Measurements from ENCODE around the gene RNF222. TPM values are rescaled to one million over a fixed set of nuclear protein-coding genes. Genes with fewer than 3 reads are reported as not detected.

The RNF222 gene
- total RNA-seq, 4 donors from 2014 or later = 8.1 to 21.8 (median 14.9) TPM

DNA sequence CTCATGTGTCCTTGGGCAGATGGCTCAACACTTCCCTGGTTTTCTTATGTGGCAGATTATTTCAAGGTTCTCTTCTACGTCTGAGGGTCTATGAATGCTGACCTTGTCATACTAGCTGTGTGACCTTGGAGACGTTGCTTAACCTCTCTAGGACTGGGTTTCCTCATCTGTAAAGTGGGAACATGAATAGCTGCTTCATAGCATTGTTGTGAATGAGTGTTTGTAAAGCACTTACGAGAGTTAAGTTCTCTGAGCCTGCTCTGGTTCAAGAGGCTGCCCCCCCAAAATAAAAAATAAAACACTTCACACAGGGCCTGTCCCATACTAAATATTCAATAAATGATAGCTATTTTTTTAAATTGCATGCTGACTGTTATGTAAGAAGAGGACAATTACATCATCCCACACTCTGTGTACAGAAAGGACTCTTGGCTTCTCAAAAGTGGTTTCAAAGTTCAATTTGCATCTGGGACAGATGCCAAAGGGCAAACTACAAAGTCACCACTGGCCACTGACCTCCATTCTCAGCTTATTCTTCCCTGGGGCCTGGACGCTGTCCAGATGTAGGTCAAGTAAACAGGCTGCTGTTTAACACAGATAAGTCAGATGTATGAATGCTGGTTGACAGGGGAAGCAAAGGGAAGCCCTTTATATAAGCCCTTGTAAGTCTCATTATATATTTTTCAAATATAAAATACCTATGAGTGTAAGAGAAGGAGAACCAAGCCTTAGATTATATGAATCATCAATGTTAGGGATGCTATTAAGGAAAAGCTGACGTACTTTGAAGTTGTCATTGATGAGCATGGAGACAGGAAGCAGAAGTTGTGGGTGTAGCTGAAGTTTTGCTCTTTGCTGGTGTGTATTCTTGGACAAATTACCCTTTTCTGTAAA, 22.7 kb upstream of the RNF222 start:
- peaks cover 0 to 29% (median 7%) of the 10 kb centered on the region in 3 donors for H3K4me1 ChIP-seq
- peak overlapping the region in 3 of 4 donors; percentile 31 to 63 (median 53) for H3K27ac ChIP-seq
- H3K36me3 ChIP-seq = no peaks in the 10 kb centered on the region
- no peak for TF ChIP-seq POLR2A (IDR thresholded peaks at IDR 0.05)
- TF ChIP-seq, protein P1, sequence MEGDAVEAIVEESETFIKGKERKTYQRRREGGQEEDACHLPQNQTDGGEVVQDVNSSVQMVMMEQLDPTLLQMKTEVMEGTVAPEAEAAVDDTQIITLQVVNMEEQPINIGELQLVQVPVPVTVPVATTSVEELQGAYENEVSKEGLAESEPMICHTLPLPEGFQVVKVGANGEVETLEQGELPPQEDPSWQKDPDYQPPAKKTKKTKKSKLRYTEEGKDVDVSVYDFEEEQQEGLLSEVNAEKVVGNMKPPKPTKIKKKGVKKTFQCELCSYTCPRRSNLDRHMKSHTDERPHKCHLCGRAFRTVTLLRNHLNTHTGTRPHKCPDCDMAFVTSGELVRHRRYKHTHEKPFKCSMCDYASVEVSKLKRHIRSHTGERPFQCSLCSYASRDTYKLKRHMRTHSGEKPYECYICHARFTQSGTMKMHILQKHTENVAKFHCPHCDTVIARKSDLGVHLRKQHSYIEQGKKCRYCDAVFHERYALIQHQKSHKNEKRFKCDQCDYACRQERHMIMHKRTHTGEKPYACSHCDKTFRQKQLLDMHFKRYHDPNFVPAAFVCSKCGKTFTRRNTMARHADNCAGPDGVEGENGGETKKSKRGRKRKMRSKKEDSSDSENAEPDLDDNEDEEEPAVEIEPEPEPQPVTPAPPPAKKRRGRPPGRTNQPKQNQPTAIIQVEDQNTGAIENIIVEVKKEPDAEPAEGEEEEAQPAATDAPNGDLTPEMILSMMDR (IDR thresholded peaks at IDR 0.05) = no peak
- intact Hi-C loops (cut with DNase I) = no loop called here
- no peak for DNase-seq
- H3K27me3 ChIP-seq = no peaks in the 10 kb centered on the region
- 38 to 51% methylated on average over 5 of the region's 5 CpGs for WGBS, 2 donors
- H3K9me3 ChIP-seq = no peaks in the 10 kb centered on the region
- H3K4me3 ChIP-seq = no peak overlapping the region

- intact Hi-C loops (cut with DNase I) = no loop called here
- H3K4me3 ChIP-seq = no peak overlapping the region
- no peak for DNase-seq
- H3K4me1 ChIP-seq = peaks cover 0 to 29% (median 7%) of the 10 kb centered on the region in 3 donors
- TF ChIP-seq, protein P1 (IDR thresholded peaks at IDR 0.05) = no peak
- TF ChIP-seq POLR2A (IDR thresholded peaks at IDR 0.05) = no peak
- 53 to 59% methylated on average over 1 of the region's 1 CpG for WGBS, 2 donors
- H3K27me3 ChIP-seq = no peaks in the 10 kb centered on the region
- no peaks in the 10 kb centered on the region for H3K9me3 ChIP-seq
- no peak overlapping the region for H3K27ac ChIP-seq
- H3K36me3 ChIP-seq = no peaks in the 10 kb centered on the region
These were observed 21.7 kb upstream of the RNF222 start for GRCh38 chr17:8419305-8419704.

DNA sequence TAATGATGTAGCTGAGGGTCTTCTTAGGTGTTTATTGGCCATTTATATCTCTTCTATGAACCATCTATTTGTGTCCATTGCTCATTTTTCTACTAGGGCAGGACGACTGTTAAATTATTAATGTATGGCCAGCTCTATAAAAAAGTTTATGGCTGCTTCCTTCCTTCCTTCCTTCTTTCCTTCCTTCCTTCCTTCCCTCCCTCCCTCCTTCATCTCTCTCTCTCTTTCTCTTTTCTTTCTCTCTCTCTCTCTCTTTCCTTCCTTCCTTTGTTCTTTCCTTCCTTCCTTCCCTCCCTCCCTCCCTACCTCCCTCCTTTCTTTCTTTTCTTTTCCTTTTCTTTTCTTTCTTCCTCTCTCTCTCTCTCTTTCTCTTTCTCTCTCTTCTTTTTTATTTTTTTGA, 20.8 kb upstream of the RNF222 start:
- Histone ChIP-seq H3K4me1 (peaks cover 0 to 29% (median 7%) of the 10 kb centered on the region in 3 donors), H3K27ac (peak overlapping the region in 2 of 4 donors; percentile 40 to 51)
- intact Hi-C loops (cut with DNase I) = no loop called here

DNA sequence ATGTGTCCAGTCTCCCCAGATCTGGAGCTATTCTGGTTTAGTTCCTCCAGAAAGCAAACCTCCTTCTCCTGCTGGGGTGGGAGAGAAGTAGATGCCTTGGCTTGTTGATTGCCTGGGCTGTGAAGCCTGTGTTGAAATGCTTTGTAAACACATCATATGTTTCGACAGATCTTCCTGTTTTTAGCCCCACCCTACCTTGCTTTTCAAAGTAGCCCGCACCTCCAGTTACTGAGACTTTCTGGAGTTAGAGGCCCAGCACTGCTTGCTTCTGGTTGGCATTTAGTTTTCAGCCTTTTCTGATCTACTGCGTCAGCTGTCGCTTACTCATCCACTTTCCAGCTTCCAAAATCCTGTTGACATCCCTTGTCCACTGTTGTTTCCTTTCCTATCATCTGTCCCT, 20.2 kb upstream of the RNF222 start:
- no peak overlapping the region for H3K4me3 ChIP-seq
- DNase-seq = no peak
- TF ChIP-seq, protein P1 (IDR thresholded peaks at IDR 0.05) = no peak
- peak in 1 of 4 donors; percentile 22 for TF ChIP-seq POLR2A (IDR thresholded peaks at IDR 0.05)
- no peaks in the 10 kb centered on the region for H3K36me3 ChIP-seq
- WGBS, 2 donors = 67 to 68% methylated on average over 4 of the region's 4 CpGs
- no peaks in the 10 kb centered on the region for H3K9me3 ChIP-seq
- H3K4me1 ChIP-seq = peaks cover 1 to 29% (median 7%) of the 10 kb centered on the region in 3 donors
- H3K27ac ChIP-seq = peak overlapping the region in 3 of 4 donors; percentile 3 to 63 (median 51)
- H3K27me3 ChIP-seq = no peaks in the 10 kb centered on the region
- intact Hi-C loops (cut with DNase I) = no loop called here

More for the DNA sequence above, 20.8 kb upstream of the RNF222 start:
- Histone ChIP-seq H3K36me3 (no peaks in the 10 kb centered on the region), H3K9me3 (no peaks in the 10 kb centered on the region), H3K27me3 (no peaks in the 10 kb centered on the region), H3K4me3 (no peak overlapping the region)
- no peak for DNase-seq
- TF ChIP-seq POLR2A (IDR thresholded peaks at IDR 0.05) = no peak
- TF ChIP-seq, protein P1 (IDR thresholded peaks at IDR 0.05) = no peak
- WGBS, 2 donors = 67 to 71% methylated on average over 1 of the region's 1 CpG

DNA sequence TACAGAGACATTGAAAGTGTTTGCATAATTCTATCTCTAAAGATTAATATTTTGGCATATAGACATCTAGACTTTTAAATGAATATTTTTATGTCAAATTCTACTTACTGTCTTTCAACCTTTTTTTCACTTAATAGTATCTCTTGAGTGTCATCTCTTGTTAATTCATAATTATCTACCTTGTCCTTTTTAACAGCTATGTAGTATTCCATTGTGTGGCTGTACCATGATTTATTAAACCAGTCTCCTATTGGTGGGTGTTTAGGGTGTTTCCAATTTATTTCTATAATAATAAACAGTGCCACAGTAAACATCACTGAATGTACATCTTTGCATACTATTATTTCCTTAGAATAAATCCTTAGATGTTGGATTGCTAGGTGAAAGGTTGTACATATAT, 16.3 kb upstream of the RNF222 start:
- no peak overlapping the region for H3K4me3 ChIP-seq
- H3K27ac ChIP-seq = no peak overlapping the region
- H3K9me3 ChIP-seq = no peaks in the 10 kb centered on the region
- no peak for DNase-seq
- intact Hi-C loops (cut with DNase I) = loop anchor here (5.0 kb wide), 1 partner anchor 373 kb away; no protein-coding TSS in a partner anchor
- TF ChIP-seq, protein P1 (IDR thresholded peaks at IDR 0.05) = no peak
- no peak for TF ChIP-seq POLR2A (IDR thresholded peaks at IDR 0.05)
- H3K36me3 ChIP-seq = no peaks in the 10 kb centered on the region
- no peaks in the 10 kb centered on the region for H3K27me3 ChIP-seq
- peaks cover 3 to 19% (median 8%) of the 10 kb centered on the region in 3 donors for H3K4me1 ChIP-seq

Data from esophagus squamous epithelium (tissue), 5 donors.